ENCODE data around the gene YPEL1.

DNA sequence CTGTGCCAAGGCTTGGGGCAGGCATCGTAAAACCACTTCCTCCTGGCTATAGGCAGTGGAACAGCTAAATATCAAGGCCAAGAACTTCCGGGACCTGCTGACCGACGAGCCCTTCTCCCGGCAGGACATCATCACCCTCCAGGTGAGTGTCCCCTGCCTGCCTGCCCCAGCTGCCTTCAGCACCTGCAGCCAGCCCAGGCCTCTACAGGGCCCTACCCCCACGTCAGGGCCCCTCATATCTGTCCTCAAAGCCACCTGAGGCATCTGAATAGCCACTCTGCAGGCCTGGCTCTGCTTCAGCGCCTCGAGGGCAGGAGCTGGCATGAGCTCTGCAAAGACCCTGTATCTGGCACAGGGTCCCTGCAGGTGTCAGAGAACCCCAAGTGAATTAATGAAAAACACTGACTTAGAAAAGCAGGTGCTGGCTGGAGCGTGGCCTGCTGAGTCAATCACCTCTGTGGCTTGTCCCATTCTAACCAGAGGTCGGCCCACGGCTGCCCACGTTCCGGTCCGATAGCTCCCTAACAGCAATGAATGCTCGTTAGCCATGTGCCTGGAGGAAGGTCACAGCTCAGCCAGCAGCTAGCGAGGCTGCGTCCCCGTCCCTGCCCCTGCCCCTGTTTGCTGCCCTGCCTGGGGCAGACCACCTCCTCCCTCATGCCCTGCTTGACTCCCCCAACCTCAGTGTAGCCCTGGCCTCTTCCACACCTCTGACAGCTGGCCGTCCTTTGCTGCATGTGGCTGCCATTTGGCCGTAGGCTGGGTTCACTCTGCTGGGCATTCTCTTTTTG, 53.0 kb downstream of the YPEL1 start:
- TF ChIP-seq, protein P1, sequence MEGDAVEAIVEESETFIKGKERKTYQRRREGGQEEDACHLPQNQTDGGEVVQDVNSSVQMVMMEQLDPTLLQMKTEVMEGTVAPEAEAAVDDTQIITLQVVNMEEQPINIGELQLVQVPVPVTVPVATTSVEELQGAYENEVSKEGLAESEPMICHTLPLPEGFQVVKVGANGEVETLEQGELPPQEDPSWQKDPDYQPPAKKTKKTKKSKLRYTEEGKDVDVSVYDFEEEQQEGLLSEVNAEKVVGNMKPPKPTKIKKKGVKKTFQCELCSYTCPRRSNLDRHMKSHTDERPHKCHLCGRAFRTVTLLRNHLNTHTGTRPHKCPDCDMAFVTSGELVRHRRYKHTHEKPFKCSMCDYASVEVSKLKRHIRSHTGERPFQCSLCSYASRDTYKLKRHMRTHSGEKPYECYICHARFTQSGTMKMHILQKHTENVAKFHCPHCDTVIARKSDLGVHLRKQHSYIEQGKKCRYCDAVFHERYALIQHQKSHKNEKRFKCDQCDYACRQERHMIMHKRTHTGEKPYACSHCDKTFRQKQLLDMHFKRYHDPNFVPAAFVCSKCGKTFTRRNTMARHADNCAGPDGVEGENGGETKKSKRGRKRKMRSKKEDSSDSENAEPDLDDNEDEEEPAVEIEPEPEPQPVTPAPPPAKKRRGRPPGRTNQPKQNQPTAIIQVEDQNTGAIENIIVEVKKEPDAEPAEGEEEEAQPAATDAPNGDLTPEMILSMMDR (IDR thresholded peaks at IDR 0.05) = no peak
- no peak for TF ChIP-seq POLR2A (IDR thresholded peaks at IDR 0.05)
